Stimulated activated CD4-positive, alpha-beta T cell treated with anti-CD3 and anti-CD28 coated beads, Interleukin-4, amount 100 ng/mL, for 1 hour (primary cell): ENCODE data around the gene EFCAB5.
A peak's percentile ranks its signal among the peaks of the same experiment; 100 is the strongest.
"Not testable (repeated sequence)": the region's sequence is repeated elsewhere in the genome, so short reads cannot be mapped to it uniquely, and the experiment has no call there.

Experiments used
- DNase-seq: peaks from one replicate; pipeline ENCODE4 v3.0.0-alpha.2; 2020

EFCAB5 gene

DNA sequence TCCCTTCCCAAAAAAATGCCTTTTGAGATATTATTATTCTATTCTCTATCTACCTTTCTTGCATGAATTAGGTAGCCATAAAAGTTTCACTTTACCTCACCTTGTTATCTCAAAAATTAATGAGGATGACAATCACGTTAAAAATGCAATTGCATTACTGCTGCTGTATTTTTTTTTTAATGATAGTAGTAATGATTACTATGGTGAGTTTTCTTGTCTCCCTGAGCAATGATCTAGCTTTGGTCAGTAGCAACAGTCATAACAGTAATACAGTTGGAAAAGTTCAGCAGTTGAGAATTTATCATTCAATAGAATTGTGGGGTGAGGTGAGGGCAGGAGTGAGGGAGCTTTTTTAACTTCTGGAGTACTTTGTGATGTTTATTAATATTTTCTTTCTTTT lies at the start of gene EFCAB5:
TSS of gene EFCAB5 (plus strand) at position 301 of the 400 bp plus-strand sequence. CDS start 163 bp downstream, outside the sequence.
- DNase-seq = no peak

GRCh38 chr17:29892201-29892600 lies 49.2 kb upstream of the EFCAB5 start:
- DNase-seq = no peak

DNA sequence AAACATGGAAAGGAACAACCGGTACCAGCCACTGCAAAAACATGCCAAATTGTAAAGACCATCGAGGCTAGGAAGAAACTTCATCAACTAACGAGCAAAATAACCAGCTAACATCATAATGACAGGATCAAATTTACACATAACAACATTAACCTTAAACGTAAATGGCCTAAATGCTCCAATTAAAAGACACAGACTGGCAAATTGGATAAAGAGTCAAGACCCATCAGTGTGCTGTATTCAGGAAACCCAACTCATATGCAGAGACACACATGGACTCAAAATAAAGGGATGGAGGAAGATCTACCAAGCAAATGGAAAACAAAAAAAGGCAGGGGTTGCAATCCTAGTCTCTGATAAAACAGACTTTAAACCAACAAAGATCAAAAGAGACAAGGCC lies 44.3 kb upstream of the EFCAB5 start:
- DNase-seq = not testable (repeated sequence)

GRCh38 chr17:29903471-29903870 lies 38.0 kb upstream of the EFCAB5 start:
- no peak for DNase-seq

- no peak for DNase-seq
Measured at GRCh38 chr17:29905086-29905878, 36.2 kb upstream of the EFCAB5 start.

DNA sequence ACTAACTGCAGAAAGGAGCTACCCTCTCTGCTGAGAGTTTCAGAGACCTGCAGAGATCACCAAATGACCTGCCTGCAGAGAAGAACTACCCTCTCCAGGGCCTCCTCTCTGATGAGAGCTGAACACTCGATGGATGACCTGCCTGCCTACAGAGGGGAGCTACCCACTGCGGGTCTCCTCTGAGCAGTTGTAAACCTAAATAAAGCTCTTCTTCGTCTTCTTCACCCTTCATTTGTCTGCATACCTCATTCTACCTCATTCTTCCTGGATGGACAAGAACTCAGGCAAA lies 35.6 kb upstream of the EFCAB5 start:
- DNase-seq = no peak

- no peak for DNase-seq
Measured at GRCh38 chr17:29906969-29907368, 34.5 kb upstream of the EFCAB5 start.

DNA sequence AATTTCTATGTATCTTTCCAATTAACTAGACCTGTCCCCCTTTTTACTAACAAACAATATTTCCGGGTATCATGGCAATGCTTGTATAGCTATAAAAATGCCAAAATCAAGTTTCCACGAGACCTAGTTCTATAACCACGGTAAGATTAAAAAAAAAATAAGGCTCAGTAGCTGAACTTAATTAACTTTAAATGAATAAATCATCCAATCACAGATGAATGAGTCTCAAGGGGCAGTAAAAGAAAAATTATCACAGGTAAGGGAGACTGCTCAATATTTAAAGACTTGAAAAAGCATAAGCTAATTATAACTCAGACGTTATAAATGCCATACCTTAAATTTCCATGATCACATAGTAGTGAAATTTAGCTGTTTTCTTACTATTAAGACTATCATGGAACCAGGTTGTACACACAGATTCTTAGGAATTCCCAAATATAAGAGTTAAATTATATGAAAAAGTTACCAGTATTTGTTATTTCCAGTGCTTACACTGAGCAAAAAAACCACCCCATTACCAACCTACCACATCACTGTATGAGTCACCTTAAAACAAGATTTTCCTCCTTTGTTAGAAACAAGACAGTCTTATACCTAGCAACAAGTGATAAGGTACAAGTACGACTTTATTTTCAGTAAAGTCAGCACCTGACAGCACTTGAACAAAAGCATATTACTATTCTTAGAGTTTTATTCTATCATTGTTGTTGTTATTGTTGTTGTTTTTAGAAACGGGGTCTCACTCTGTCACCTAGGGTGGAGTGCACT lies 32.0 kb upstream of the EFCAB5 start:
- DNase-seq = no peak

DNA sequence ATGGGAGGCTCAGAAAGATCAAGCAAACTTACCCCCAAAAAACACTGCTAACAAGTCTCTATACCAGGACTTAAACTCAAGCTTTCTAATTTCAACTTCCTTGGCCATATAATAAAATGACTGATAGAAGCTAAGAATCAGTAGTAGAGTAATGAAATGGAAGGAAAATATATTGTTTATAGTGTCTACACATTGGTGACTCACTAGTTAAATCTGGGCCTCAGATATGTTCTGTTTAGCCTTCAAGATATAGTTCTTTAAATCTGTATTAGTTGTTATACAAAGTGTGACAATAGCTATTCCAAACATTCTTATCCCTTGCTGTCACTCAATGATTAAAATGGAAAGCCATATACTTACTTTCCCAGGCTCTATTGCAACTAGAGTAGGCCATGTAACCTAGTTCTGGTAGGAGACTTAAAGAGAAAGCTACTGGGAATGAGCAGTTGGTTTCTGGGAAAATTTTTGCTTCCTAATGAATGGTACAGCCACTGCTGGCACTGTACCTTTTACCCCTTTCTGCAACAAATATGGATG lies 29.7 kb upstream of the EFCAB5 start:
- no peak for DNase-seq

GRCh38 chr17:29914819-29915537 lies 26.5 kb upstream of the EFCAB5 start:
- no peak for DNase-seq

DNA sequence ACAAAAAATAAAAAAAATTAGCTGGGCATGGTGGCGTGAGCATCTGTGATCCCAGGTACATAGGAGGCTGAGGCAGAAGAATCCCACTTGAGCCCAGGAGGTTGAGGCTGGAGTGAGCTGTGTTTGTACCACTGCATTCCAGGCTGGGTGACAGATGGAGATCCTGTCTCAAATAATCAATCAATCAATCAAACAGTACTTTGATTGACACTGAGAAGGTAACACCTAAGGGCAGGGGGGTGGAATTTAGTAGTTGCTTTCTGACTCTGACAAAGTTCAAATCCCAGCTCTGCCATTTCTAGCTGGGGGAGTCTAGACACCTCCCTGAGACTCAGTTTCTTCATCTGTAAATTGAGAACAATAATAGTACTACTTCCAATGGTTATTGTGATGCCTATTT lies 23.4 kb upstream of the EFCAB5 start:
- DNase-seq = no peak

GRCh38 chr17:29918922-29919856 lies 22.2 kb upstream of the EFCAB5 start:
- DNase-seq = no peak

DNA sequence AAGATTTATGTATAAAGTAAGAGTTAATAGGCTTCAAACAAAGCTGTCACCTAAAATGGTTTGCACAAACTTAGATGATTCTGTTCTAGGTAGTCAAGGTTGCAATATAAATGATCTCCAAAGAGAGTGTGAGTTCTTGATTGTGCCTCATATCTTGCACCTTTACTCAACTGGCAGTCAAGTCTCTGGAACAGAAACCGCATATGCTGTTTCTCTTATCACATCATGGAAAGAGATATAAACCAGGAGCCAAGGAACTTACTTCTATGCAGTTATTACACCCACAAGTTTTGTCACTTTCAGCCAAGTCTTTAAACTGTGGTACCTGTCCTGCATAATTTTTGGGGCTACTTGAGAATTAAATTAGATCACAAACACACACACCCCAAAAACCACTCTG lies 16.6 kb upstream of the EFCAB5 start:
- no peak for DNase-seq

DNA sequence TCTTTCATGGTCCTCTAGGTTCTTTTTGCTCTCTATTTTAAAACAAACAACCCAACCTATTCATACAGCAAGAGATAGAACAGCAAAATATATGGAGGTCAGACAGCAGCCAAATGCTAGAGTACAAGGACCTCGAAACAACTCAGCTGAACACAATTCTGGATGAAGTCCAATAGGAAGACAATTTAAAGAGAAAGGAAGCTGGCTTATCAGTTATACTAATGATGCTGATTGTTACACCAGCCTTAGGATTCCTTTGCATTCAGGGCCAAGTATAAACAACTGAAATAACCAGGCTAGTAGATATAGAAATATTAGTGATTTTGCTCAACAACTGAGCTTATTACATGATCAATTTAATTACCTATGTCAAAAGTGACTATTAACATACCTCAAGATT lies 13.9 kb upstream of the EFCAB5 start:
- no peak for DNase-seq

GRCh38 chr17:29929006-29929532 lies 12.4 kb upstream of the EFCAB5 start:
- DNase-seq = peak; percentile 13

- DNase-seq = peak; percentile 90
Measured at GRCh38 chr17:29929533-29930408, 11.7 kb upstream of the EFCAB5 start, which contains the start of gene SSH2. SSH2 (minus strand) TSS chr17:29930228; CDS start chr17:29930000, 228 bp downstream.

DNA sequence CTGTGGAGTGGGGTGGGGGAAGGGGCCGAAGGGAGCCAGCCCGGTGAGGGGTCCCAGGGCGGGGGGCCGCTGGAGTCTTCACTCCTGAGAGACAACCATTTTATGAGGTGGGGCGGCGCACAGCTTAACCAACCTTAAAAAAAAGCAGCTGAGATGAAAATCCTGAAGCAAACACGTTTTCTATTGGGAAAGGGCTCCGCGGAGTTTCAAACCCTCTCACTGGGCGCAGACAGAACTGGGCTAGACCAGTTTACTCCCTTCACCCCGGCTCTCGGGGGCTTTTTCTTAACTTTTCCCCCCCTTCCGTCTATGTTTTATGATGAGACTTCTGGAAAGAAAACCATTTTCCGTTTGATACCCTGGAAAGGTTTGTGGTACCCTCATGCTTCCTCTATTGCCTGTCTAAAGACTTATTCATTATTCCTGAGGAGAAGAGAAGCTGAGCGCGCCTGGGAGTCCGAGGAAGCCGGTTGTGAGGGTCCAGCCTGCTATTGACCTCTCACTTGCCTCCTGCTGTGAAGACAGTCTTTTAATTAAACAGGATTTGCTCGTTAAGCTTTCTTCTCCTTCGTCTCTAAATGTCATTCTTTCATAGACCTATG lies 10.9 kb upstream of the EFCAB5 start:
- no peak for DNase-seq

GRCh38 chr17:29931231-29931932 lies 10.1 kb upstream of the EFCAB5 start:
- DNase-seq = peak; percentile 39

DNA sequence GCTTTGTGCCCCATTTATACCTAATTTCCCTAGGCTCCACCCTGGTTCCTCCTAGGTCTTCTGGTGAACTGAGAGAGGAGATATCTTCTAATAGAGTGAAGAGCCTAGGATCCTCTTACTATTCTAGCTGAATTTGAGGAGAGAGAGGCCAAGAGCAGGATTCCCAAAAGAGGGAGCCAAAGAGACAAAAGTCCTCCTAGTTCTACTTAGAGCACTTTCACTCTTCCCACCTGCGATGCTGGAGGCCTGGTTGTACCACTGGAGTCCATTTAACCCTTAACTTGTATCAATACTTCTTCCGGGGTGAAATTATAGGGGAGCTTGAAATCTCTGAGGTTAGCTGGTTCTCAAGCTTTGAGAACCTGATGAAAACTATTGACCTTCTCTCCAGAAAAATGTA lies 8.1 kb upstream of the EFCAB5 start:
- no peak for DNase-seq

DNA sequence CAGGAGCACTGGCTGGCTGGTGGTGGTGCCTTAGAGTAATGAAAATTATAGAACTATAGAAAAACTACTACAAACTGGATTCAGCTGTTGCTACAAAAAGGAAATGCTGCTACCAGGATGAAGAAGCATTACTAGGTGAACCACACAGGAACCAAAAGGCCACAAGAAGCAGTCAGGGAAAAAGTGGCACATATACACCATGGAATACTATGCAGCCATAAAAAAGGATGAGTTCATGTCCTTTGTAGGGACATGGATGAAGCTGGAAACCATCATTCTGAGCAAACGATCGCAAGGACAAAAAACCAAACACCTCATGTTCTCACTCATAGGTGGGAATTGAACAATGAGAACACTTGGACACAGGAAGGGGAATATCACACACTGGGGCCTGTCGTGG lies 5.5 kb upstream of the EFCAB5 start:
- DNase-seq = not testable (repeated sequence)
